ENCODE data around the gene SEPTIN3. TPM values are rescaled to one million over a fixed set of nuclear protein-coding genes. Genes with fewer than 3 reads are reported as not detected.

SEPTIN3 gene
- total and polyA plus RNA-seq, 2 of the 8 experiments (the other 6 are each of a cell fraction or from before 2014, with no cell fraction given): 38.9 to 52.9 TPM

DNA sequence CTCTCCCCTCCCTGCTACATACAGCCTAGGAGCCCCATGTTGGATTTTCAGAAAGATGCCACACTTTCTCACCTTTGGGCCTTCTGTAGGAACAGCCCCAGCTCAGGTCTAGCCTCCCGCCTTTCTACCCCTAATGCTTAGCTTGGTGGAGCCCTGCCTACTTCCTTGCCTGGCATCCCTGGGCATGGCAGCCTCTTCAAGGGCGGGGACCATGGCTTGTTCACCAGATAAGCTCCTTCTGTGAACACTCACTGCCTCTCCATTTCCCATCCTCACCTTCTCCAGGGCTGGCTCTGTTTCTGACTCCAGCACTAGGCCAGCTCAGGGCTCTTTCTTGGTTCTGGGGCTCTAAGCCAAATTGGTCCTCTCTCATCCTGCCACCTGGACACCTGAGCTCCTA lies 1.4 kb downstream of the SEPTIN3 start:
- Histone ChIP-seq H3K79me1 (ENCODE audit: low read depth, low read length) (no peaks in the 10 kb centered on the region; the same call in 1 of the 2 replicates), H4K20me1 (replicated peaks in 1 of 2; ENCODE audit: control insufficient read depth in 1 of 2, insufficient read depth in 2 of 2, low read length in 2 of 2) (no peaks in the 10 kb centered on the region), H2BK15ac (ENCODE audit: low read length) (no peak overlapping the region), H2BK20ac (ENCODE audit: low read length) (no peak overlapping the region), H2BK5ac (ENCODE audit: low read depth, low read length) (no peak overlapping the region), H3K4ac (replicated peaks; ENCODE audit: insufficient read length, low read depth, low read length) (no peak overlapping the region), H3K14ac (ENCODE audit: insufficient read length) (no peak overlapping the region), H3K36me3 (ENCODE audit: control insufficient read depth in 2 of 4, insufficient read depth in 4 of 4, low read length in 3 of 4) (no peaks in the 10 kb centered on the region), H3K27ac (ENCODE audit: low read depth, low read length) (no peak overlapping the region), H2AFZ (ENCODE audit: low read length) (no peak overlapping the region), H3K79me2 (ENCODE audit: control insufficient read depth in 1 of 2, insufficient read depth in 2 of 2, low read length in 2 of 2) (no peaks in the 10 kb centered on the region), H3K27me3 (replicated peaks in 1 of 4; ENCODE audit: control insufficient read depth in 3 of 4, extremely low read depth in 1 of 4, insufficient read depth in 3 of 4, low read length in 3 of 4) (peaks cover 5 to 15% (median 11%) of the 10 kb centered on the region in 4 experiments), H4K91ac (replicated peaks; ENCODE audit: insufficient read length, low read length) (no peak overlapping the region), H3K4me3 (ENCODE audit: extremely low read depth in 1 of 4, insufficient read depth in 2 of 4, low read depth in 3 of 4, low read length in 4 of 4) (no peak overlapping the region), H3K56ac (replicated peaks; ENCODE audit: insufficient read length, low read depth, low read length) (no peak overlapping the region), H3K9me3 (ENCODE audit: insufficient read depth in 2 of 2, low read depth in 1 of 2, low read length in 1 of 2) (no peaks in the 10 kb centered on the region), H3K4me2 (ENCODE audit: insufficient read depth in 1 of 2, low read depth in 2 of 2, low read length in 2 of 2) (no peak overlapping the region), H4K8ac (ENCODE audit: extremely low read depth, insufficient read depth, low read length) (no peak overlapping the region; the same call in 1 of the 2 replicates), H3K23me2 (ENCODE audit: low read depth, low read length) (no peaks in the 10 kb centered on the region), H2AK5ac (ENCODE audit: low read depth, low read length) (no peak overlapping the region), H3K23ac (ENCODE audit: insufficient read length) (no peak overlapping the region), H3K4me1 (replicated peaks in 1 of 4; ENCODE audit: control insufficient read depth in 3 of 4, insufficient read depth in 4 of 4, low read length in 3 of 4) (peaks cover 0 to 13% (median 3%) of the 10 kb centered on the region in 4 experiments; a peak in 5 of 7 replicates), H2BK120ac (replicated peaks; ENCODE audit: low read depth, low read length) (no peak overlapping the region), H4K5ac (ENCODE audit: insufficient read length, low read depth, low read length) (no peak overlapping the region), H3K18ac (ENCODE audit: extremely low read depth, low read length) (no peak overlapping the region), H2BK12ac (ENCODE audit: low read depth, low read length) (no peak overlapping the region), H3K9ac (replicated peaks in 1 of 4; ENCODE audit: extremely low read depth in 1 of 4, low read depth in 3 of 4, low read length in 3 of 4) (no peak overlapping the region)
- CTCF ChIA-PET (ENCODE audit: partially characterized antibody): interaction anchor here (0.6 to 10.8 kb wide), 13 partner anchors 10 to 474 kb away, joined by 3 to 116 read pairs (median 3); no protein-coding TSS in a partner anchor
- DNase-seq (ENCODE audit: low read depth in 1 of 2, low spot score in 2 of 2) (no peak), FAIRE-seq (no peak)
- POLR2A ChIA-PET (ENCODE audit: partially characterized antibody): interaction anchor here (0.9 to 3.8 kb wide), 3 partner anchors 10 to 120 kb away, joined by 4 to 13 read pairs (median 4); partner anchors contain the start of gene NDUFA6
- WGBS, 2 experiments (ENCODE audit: extremely low coverage in 1 of 2, insufficient coverage in 1 of 2, insufficient read length in 1 of 2, insufficient replicate concordance in 2 of 2, low coverage in 1 of 2, low lambda C conversion rate in 2 of 2, missing lambda C conversion rate in 1 of 2): 83% methylated on average over 2 of the region's 2 CpGs; no CpG with 5 or more reads in 1 of the 2 experiments
- TF ChIP-seq BCL11A (IDR thresholded peaks at IDR 0.05; ENCODE audit: low read depth in 2 of 2, low read length in 2 of 2): no peak
- no peak for TF ChIP-seq FOSL1 (IDR thresholded peaks at IDR 0.05; ENCODE audit: insufficient read depth, low read depth, low read length)
- no peak for TF ChIP-seq JUND (IDR thresholded peaks at IDR 0.05; ENCODE audit: low read length)
- no peak for TF ChIP-seq ZNF274 (IDR thresholded peaks at IDR 0.05; ENCODE audit: borderline replicate concordance, extremely low read depth, low read length)
- TF ChIP-seq CHD2 (IDR thresholded peaks at IDR 0.05; ENCODE audit: low read length): no peak
- TF ChIP-seq CEBPB (IDR thresholded peaks at IDR 0.05; ENCODE audit: low read depth, low read length): no peak
- TF ChIP-seq TEAD4 (IDR thresholded peaks at IDR 0.05; ENCODE audit: low read depth, low read length): no peak
- TF ChIP-seq CTCF (IDR thresholded peaks at IDR 0.05; ENCODE audit: control extremely low read depth in 1 of 3, insufficient read depth in 1 of 3, low read depth in 1 of 3, low read length in 3 of 3): no peak
- TF ChIP-seq MAFK (IDR thresholded peaks at IDR 0.05; ENCODE audit: low read depth, low read length): no peak
- TF ChIP-seq EGR1 (IDR thresholded peaks at IDR 0.05; ENCODE audit: borderline replicate concordance, low read depth, low read length): no peak
- TF ChIP-seq POLR2A (IDR thresholded peaks at IDR 0.05; ENCODE audit: control extremely low read depth in 1 of 2, low read depth in 2 of 2, low read length in 2 of 2): no peak
- TF ChIP-seq RFX5 (IDR thresholded peaks at IDR 0.05; ENCODE audit: borderline replicate concordance, low read depth, low read length): no peak
